SK-N-MC (cell line): ENCODE results near the gene CYRIA.

Experiments used
- DNase-seq: peaks from one replicate; pipeline ENCODE4 v3.0.0-alpha.2; 2011; ENCODE audit warnings: low read depth, low spot score
- H3K27ac ChIP-seq: fragments of 200-600 bp; sonication (generic); 2 replicates; pipeline ENCODE4 v1.5.1; 2016; ENCODE audit warnings: mixed run types
- H3K36me3 ChIP-seq: fragments of 200-600 bp; sonication (generic); 2 replicates; pipeline ENCODE4 v1.6.1; 2017; ENCODE audit warnings: antibody characterized with exemption, low read length, mixed read lengths; ENCODE audit not compliant: insufficient read depth
- H3K4me3 ChIP-seq: fragments of 200-600 bp; sonication (generic); 2 replicates; pipeline ENCODE4 v1.5.1; 2016
- H3K9ac ChIP-seq: fragments of 200-600 bp; sonication (generic); 2 replicates; pipeline ENCODE4 v1.8.0; 2017; ENCODE audit warnings: mixed run types, mixed read lengths; ENCODE audit not compliant: insufficient read length
- H3K9me3 ChIP-seq: fragments of 200-600 bp; sonication (generic); 2 replicates; pipeline ENCODE4 v1.6.1; 2017; ENCODE audit warnings: low read depth, mild to moderate bottlenecking, antibody characterized with exemption, low read length, moderate library complexity, mixed read lengths
- EZH2 ChIP-seq: fragments of 200-600 bp; sonication (generic); IDR thresholded peaks from one replicate; pipeline ENCODE4 v1.6.1; 2017; ENCODE audit warnings: antibody characterized with exemption
- FOXP2 ChIP-seq: optimal IDR thresholded peaks from 2 replicates; pipeline ENCODE3; 2011; ENCODE audit warnings: mild to moderate bottlenecking, moderate library complexity; ENCODE audit not compliant: insufficient read depth; ENCODE audit errors: extremely low read length, control extremely low read depth
- POLR2AphosphoS5 ChIP-seq: IDR thresholded peaks from 2 replicates; pipeline ENCODE4 v1.6.1; 2012; ENCODE audit warnings: mild to moderate bottlenecking, low read depth, low read length, borderline replicate concordance

The CYRIA gene

GRCh38 chr2:16687222-16687621, 21.6 kb upstream of the CYRIA start:
- Histone ChIP-seq H3K9me3 (no peaks in the 10 kb centered on the region), H3K27ac (peak overlapping the region; percentile 100), H3K4me3 (no peak overlapping the region), H3K9ac (no peak overlapping the region), H3K36me3 (peaks cover 5% of the 10 kb centered on the region; the same call in 1 of the 2 replicates)
- TF ChIP-seq FOXP2 (no peak), EZH2 (no peak), POLR2AphosphoS5 (no peak)
- no peak for DNase-seq

GRCh38 chr2:16686641-16687040, 21.0 kb upstream of the CYRIA start:
- Histone ChIP-seq H3K27ac (peak overlapping the region; percentile 100), H3K9ac (peak overlapping the region; percentile 73), H3K9me3 (no peaks in the 10 kb centered on the region), H3K36me3 (peaks cover 6% of the 10 kb centered on the region; the same call in 1 of the 2 replicates), H3K4me3 (peak overlapping the region; percentile 44)
- DNase-seq = no peak
- TF ChIP-seq FOXP2 (no peak), EZH2 (no peak), POLR2AphosphoS5 (no peak)

GRCh38 chr2:16685340-16685715, 19.7 kb upstream of the CYRIA start:
- H3K36me3 ChIP-seq = peaks cover 6% of the 10 kb centered on the region; the same call in 1 of the 2 replicates
- no peak for TF ChIP-seq FOXP2
- no peak for TF ChIP-seq EZH2
- no peak; the same call in 1 of the 2 replicates for TF ChIP-seq POLR2AphosphoS5
- peak; percentile 85 for DNase-seq
- peak overlapping the region; percentile 6; the same call in 1 of the 2 replicates for H3K4me3 ChIP-seq
- H3K9ac ChIP-seq = peak overlapping the region; percentile 33
- peak overlapping the region; percentile 100 for H3K27ac ChIP-seq
- H3K9me3 ChIP-seq = no peaks in the 10 kb centered on the region

GRCh38 chr2:16684676-16685339, 19.2 kb upstream of the CYRIA start:
- TF ChIP-seq FOXP2 (no peak), POLR2AphosphoS5 (no peak), EZH2 (no peak)
- Histone ChIP-seq H3K9ac (peak overlapping the region; percentile 33), H3K4me3 (peak overlapping the region; percentile 6; the same call in 1 of the 2 replicates), H3K27ac (peak overlapping the region; percentile 100), H3K9me3 (no peaks in the 10 kb centered on the region), H3K36me3 (peaks cover 6% of the 10 kb centered on the region; the same call in 1 of the 2 replicates)
- no peak for DNase-seq

- Histone ChIP-seq H3K9ac (peak overlapping the region; percentile 33), H3K27ac (peak overlapping the region; percentile 100), H3K4me3 (no peak overlapping the region), H3K9me3 (peaks cover 1% of the 10 kb centered on the region; the same call in 1 of the 2 replicates), H3K36me3 (peaks cover 6% of the 10 kb centered on the region; the same call in 1 of the 2 replicates)
- no peak for DNase-seq
- TF ChIP-seq POLR2AphosphoS5 (no peak), FOXP2 (no peak), EZH2 (no peak)
Observed at GRCh38 chr2:16683576-16683975, 17.9 kb upstream of the CYRIA start.

GRCh38 chr2:16682431-16683118, 16.9 kb upstream of the CYRIA start:
- H3K36me3 ChIP-seq = peaks cover 15% of the 10 kb centered on the region; the same call in 1 of the 2 replicates
- TF ChIP-seq EZH2 (no peak), FOXP2 (no peak), POLR2AphosphoS5 (no peak)
- H3K27ac ChIP-seq = peak overlapping the region; percentile 100; the same call in 1 of the 2 replicates
- no peak overlapping the region for H3K4me3 ChIP-seq
- H3K9ac ChIP-seq = no peak overlapping the region
- DNase-seq = no peak
- peaks cover 11% of the 10 kb centered on the region for H3K9me3 ChIP-seq

GRCh38 chr2:16680781-16681180, 15.1 kb upstream of the CYRIA start:
- no peak for TF ChIP-seq EZH2
- TF ChIP-seq POLR2AphosphoS5 = no peak
- no peak for TF ChIP-seq FOXP2
- no peak for DNase-seq
- Histone ChIP-seq H3K9me3 (peaks cover 11% of the 10 kb centered on the region), H3K4me3 (peak overlapping the region; percentile 18; the same call in 1 of the 2 replicates), H3K9ac (peak overlapping the region; percentile 35), H3K36me3 (peaks cover 15% of the 10 kb centered on the region; the same call in 1 of the 2 replicates), H3K27ac (peak overlapping the region; percentile 93)

- Histone ChIP-seq H3K9ac (peak overlapping the region; percentile 35), H3K27ac (peak overlapping the region; percentile 93), H3K9me3 (peaks cover 11% of the 10 kb centered on the region), H3K4me3 (peak overlapping the region; percentile 18; the same call in 1 of the 2 replicates), H3K36me3 (peaks cover 15% of the 10 kb centered on the region; the same call in 1 of the 2 replicates)
- no peak for TF ChIP-seq EZH2
- no peak for TF ChIP-seq FOXP2
- TF ChIP-seq POLR2AphosphoS5 = no peak
- no peak for DNase-seq
Observed at GRCh38 chr2:16680304-16680703, 14.7 kb upstream of the CYRIA start.
